HEK293 (cell line): ENCODE data around the gene BCKDHA.

Experiments used
- MZF1 ChIP-seq: fragments of 450-650 bp; formaldehyde crosslinking; IDR thresholded peaks from 2 replicates; pipeline ENCODE4 v1.5.1; 2017; ENCODE audit warnings: missing biosample characterization, missing genetic modification characterization, borderline replicate concordance
- ZNF621 ChIP-seq: fragments of 450-650 bp; formaldehyde crosslinking; IDR thresholded peaks from 2 replicates; pipeline ENCODE4 v1.5.1; 2017; ENCODE audit warnings: missing biosample characterization, missing genetic modification characterization
- TF ChIP-seq, protein P1 (sequence below): fragments of 450-650 bp; formaldehyde crosslinking; IDR thresholded peaks from 2 replicates; pipeline ENCODE4 v1.5.1; 2016; ENCODE audit warnings: missing biosample characterization, missing genetic modification characterization

DNA sequence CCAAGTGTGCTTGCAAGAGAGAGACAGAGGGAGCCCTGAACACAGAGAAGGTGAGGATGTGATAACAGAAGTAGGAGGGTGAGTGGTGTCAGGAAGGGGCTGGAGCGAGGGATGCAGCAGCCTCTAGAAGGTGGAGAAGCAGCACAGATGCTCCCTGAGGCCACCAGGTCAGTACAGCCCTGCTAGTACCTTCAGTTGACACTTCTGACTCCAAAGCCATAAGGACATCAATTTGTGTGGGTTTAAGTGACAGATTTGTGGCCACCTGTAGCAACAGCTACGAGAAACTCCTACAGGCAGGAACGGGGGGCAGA is 52.2 kb downstream of the BCKDHA start:
- TF ChIP-seq, protein P1, sequence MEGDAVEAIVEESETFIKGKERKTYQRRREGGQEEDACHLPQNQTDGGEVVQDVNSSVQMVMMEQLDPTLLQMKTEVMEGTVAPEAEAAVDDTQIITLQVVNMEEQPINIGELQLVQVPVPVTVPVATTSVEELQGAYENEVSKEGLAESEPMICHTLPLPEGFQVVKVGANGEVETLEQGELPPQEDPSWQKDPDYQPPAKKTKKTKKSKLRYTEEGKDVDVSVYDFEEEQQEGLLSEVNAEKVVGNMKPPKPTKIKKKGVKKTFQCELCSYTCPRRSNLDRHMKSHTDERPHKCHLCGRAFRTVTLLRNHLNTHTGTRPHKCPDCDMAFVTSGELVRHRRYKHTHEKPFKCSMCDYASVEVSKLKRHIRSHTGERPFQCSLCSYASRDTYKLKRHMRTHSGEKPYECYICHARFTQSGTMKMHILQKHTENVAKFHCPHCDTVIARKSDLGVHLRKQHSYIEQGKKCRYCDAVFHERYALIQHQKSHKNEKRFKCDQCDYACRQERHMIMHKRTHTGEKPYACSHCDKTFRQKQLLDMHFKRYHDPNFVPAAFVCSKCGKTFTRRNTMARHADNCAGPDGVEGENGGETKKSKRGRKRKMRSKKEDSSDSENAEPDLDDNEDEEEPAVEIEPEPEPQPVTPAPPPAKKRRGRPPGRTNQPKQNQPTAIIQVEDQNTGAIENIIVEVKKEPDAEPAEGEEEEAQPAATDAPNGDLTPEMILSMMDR = no peak
- no peak for TF ChIP-seq ZNF621
- TF ChIP-seq MZF1 (tag by site-specific recombination) = no peak
